NCI-H1105 treated with DMSO at 0.1 percent for 48 hours (cell line): ENCODE measurements around the gene ADK.
A peak's percentile ranks its signal among the peaks of the same experiment; 100 is the strongest.
"Not testable (repeated sequence)": the region's sequence is repeated elsewhere in the genome, so short reads cannot be mapped to it uniquely, and the experiment has no call there.

Source experiments
- DNase-seq: peaks from one replicate; lab custom pipeline; 2025; lab: John Stamatoyannopoulos, UW

The ADK gene

GRCh38 chr10:74186678-74187077 lies 35.7 kb downstream of the ADK start:
- no peak for DNase-seq

GRCh38 chr10:74187237-74187636 lies 36.2 kb downstream of the ADK start:
- DNase-seq = no peak

DNA sequence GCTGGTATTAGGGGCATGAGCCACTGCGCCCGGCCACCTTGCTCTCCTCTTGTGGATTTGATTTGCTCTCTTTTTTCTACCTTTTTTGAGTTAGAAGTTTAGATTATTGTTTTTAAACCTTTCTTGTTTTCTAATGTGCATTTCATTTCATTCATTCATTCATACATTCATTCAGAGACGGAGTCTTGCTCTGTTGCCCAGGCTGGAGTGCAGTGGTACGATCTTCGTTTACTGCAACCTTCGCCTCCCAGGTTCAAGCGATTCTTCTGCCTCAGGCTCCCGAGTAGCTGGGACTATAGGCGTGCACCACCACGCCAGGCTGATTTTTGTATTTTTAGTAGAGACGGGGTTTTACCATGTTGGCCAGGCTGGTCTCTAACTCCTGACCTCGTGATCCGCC lies 37.6 kb downstream of the ADK start:
- not testable (repeated sequence) for DNase-seq

DNA sequence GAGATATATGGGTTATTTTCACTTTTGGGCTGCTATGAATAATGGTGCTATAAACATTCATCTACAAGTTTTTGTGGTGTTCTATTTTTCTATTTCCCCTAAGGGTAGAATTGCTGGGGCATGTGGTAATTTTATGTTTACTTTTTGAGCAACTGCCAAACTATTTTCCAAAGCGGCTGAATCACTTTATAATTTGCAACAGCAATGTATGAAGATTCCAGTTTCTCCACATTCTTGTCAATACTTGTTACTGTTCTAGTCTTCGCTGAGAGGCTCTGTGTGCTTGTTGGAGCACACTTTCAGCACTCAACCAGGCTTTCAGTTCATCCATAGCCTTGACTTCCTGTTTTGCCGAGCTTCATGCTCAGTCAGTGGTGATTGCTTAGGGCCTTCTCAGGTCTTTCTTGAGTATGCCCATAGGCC lies 39.0 kb downstream of the ADK start:
- DNase-seq = no peak

GRCh38 chr10:74190494-74190893 lies 39.5 kb downstream of the ADK start:
- DNase-seq = no peak

DNA sequence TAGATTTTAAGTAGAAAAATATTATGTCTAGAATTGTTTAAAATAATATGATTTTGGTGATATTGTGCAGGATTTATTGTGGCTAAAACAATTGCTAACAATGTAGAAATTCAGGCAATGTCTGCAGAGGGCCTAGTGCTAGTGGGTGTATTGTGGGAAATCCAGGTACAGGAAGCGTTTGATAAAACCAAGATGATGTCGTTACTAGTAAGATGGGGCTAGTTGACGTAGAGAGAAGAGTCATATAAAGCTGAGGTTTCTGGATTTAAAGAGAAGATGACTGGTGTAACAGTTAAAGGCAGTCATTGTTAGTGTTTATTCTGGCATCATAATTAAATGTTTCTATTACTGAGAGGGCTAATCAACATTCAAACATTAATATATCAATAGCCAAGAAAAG lies 43.5 kb downstream of the ADK start:
- DNase-seq = no peak

DNA sequence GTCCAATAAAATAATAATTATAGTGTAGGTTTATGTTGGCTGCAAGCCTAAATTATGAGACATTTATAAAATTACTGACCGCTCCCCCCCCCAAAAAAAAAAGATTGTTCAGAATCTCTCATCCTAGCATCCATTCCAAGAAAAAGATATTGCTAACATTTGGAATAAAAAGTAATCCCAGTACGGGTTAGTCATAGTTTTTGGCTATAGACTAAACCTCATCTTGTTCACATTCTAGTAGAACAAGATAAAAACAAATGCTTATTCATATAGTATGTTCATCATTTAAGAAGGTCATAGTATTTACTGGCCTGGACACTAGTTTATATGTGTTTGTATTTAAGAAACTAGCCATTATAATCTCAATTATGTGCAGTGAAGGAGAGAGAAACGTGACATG lies 44.0 kb downstream of the ADK start:
- DNase-seq = no peak

DNA sequence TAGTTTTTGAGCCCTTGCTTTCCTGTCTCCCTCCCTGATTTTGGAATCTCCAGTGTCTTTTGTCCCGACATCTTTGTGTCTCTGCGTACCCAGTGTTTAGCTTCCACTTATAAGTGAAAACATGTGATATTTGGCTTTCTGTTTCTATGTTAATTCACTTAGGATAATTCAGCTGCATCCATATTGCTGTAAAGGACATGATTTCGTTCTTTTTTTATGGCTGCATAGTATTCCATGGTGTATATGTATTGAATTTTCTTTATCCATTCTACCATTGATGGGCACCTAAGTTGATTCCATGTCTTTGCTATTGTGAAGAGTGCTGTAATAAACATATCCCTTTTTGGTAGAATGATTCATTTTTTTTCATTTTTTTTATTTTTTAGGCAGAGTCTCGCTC lies 48.3 kb downstream of the ADK start:
- no peak for DNase-seq

DNA sequence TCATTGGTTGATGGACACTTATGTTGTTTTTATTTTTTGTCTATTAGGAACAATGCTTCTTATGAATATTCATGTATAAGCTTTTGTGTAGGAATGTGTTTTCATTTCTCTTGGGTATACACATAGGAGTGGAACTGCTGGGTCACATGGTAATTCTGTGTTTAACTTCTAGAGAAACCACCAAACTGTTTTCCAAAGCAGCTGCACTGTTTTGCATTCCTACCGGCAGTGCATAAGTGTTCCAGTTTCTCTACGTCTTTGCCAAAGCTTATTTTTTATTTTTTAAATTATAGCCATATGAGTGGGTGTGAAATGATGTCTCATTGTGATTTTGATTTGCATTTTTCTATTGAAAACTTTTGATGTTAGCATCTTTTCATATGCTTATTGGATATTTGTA lies 51.3 kb downstream of the ADK start:
- no peak for DNase-seq

DNA sequence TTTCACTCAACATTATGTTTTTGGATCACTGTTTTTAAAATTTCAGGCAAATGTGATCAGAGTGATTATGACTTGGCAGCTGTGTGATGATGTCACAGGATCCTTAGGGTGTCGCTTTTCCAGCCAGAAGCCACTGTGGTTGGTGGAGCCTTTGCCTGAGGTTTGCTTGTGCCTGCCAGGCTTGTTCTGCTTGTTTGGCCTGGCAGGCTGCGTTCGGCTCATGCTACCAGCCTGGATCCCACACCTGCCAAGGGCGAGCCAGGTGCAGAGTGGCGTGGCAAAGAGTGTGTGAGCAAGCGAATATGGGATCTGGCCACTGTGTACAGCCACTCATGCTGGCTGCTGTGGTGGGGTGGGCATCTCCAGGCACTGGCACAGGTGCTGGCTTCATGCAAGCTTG lies 55.7 kb downstream of the ADK start:
- DNase-seq = peak; percentile 76

- peak; percentile 76 for DNase-seq
These were observed 56.9 kb downstream of the ADK start for GRCh38 chr10:74207691-74208480.

DNA sequence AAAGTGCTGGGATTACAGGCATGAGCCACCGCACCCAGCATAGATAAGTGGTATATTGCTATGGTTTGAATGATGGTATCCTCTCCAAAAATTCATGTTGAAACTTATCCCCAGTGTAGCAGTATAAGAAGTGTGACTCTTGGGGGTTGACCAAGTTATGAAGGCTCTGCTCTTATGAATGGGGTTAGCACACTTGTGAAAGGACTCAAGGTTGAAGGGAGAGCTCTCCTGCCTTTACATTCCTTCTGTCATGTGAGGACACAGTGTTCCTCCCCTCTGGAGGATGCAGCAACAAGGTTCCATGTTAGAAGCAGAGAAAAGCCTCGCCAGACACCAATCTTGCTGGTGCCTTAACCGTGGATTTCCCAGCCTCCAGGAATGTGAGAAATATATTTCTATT lies 58.0 kb downstream of the ADK start:
- no peak for DNase-seq

DNA sequence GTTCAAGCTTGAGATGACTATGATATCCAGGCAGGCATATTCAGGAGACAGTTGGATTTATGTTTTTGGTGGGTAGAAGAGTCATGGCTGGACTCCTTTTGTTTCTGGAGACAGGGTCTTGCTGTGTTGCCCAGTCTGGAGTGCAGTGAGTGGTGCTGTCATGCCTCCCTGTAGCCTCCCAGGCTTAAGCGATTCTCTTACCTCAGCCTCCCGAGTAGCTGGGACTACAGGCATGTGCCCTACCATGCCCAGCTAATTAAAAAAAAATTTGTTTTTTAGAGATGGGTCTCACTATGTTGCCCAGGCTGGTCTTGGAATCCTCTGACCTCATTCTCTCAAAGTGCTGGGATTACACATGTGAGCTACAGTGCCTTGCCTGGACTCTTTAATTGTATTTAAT lies 62.0 kb downstream of the ADK start:
- no peak for DNase-seq

- peak; percentile 8 for DNase-seq
These were observed 62.6 kb downstream of the ADK start for GRCh38 chr10:74213571-74214162.

DNA sequence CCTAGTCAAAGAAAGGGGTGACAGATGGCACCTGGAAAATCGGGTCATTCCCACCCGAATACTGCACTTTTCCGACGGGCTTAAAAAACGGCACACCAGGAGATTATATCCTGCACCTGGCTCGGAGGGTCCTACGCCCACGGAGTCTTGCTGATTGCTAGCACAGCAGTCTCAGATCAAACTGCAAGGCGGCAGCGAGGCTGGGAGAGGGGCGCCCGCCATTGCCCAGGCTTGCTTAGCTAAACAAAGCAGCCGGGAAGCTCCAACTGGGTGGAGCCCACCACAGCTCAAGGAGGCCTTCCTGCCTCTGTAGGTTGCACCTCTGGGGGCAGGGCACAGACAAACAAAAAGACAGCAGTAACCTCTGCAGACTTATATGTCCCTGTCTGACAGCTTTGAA lies 66.1 kb downstream of the ADK start:
- not testable (repeated sequence) for DNase-seq

- not testable (repeated sequence) for DNase-seq
These were observed 71.4 kb downstream of the ADK start for GRCh38 chr10:74222467-74222866.

DNA sequence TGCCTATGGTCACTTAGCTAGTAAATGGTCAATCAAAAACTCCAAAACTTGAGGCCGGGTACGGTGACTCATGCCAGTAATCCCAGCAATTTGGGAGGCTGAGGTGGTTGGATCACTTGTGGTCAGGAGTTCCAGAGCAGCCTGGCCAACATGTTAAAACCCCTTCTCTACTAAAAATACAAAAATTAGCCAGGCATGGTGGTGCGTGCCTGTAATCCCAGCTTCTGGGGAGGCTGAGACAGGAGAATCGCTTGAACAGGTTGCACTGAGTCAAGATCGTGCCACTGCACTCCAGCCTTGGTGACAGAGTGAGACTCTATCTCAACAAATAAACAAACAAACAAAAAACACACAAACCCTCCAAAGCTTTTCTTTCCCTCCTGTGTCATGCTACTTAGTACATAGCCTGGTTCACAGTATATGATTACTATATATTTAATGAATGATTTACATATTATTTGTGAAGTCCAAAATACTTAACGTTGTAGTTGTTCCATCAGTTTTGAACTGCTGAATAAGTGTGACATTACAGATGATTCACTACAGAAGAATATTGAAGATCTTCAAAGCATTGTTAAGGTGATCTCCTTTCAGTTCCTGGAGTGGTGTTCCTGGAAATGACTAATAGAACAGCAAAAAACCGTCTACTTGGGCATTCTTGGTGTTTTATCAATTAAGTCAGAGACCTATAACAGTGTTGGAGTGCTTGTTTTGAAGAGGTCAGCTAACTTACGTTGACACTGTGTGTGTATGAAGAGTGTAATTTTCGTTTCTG lies 72.9 kb downstream of the ADK start:
- no peak for DNase-seq

DNA sequence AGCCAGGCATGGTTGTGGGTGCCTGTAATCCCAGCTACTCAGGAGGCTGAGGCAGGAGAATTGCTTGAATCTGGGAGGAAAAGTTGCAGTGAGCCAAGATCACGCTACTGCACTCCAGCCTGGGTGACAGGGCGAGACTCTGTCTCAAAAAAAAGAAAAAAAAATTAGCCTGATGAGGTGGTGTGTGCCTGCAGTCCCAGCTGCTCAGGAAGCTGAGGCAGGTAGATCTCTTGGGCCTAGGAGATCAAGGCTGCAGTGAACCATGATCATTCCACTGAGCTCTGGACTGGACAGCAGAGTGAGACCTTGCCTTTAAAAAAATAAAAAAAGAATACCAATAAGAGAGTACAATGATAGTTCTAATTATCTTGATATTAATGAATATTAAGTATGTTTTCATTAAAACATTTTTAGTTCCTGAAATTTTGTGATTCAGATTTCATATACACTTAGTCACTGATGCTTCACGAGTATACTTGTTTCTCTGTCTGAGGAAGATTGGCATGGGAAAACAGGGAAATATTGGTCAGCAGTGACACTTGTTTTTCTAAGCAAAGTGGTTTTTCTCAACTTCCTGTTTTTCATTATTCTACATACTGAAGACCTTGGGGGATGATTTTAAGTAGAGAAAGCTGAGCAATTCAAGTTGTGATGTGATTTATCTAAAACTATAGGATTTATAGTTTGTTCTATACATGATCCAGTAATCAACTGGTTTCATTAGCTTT lies 76.8 kb downstream of the ADK start:
- no peak for DNase-seq

DNA sequence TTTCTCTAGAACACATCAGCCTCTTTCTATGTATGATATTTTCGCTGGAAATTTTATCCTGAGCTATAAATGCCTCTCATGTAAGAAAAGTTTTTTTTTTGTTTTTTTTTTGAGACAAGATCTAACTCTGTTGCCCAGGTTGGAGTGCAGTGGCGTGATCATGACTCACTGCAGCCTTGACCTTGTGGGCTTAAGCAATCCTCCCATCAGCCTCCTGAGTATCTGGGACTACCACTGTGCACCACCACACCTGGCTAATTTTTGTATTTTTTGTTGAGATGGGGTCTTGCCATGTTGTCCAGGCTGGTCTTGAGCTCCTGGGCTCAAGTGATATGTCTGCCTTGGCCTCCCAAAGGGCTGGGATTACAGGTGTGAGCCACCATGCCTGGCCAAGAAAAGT lies 80.4 kb downstream of the ADK start:
- no peak for DNase-seq

DNA sequence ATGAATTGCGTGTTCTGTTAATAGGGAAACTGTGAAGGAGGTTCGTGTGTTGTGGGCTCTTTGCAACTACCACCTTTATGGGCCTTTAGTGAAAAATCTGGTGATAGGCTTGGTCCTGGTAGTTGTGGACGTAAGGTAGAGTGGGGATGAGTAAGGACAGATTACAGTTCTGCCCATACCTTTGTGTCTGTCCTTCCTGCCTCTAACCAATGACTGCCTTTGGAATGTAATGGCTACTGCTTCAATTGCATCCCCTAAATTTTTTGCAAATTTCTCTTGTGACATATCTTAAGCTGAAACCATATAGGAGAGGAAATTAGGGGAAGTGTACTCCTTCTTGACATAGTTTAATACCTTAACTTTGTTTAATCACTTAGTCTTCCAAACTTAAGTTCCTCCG lies 82.3 kb downstream of the ADK start:
- DNase-seq = no peak

DNA sequence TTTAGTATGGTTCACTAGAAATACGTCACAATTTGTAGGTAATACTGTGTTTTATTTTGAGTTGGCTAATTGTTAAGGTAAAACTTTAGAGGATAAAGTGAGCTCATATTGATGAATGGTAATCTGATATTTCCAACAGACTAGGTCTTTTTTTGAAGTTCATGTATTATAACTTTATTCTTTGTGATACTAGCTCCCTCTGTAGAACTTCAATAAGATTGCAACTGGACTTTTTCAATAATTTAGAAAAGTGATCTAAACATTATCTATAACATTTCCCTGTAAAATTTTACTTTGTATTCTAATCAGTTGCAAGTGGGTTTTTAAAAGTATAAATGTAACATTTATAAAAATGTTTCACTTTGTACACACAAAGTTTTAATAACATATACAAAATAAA lies 83.5 kb downstream of the ADK start:
- DNase-seq = peak; percentile 2

GRCh38 chr10:74238031-74238431 lies 87.0 kb downstream of the ADK start:
- no peak for DNase-seq
